Right renal pelvis (tissue), 4 donors: Measurements from ENCODE around the gene RIF1. TPM values are rescaled to one million over a fixed set of nuclear protein-coding genes. Genes with fewer than 3 reads are reported as not detected.

Experiments
- DNase-seq, 4 donors: peaks; one replicate each; pipeline ENCODE4 v3.0.0-alpha.2; 2013; ENCODE audit warnings: low read depth in 4 of 4, low spot score in 3 of 4, missing footprints in 1 of 4
- polyA plus RNA-seq, 4 donors: library from polyadenylated mRNA; unstranded; fragments of 120-200 nt; gene quantifications; one replicate each; pipeline ENCODE4 v1.2.1, GENCODE V29; 2013; ENCODE audit not compliant: insufficient read length in 4 of 4

Gene RIF1
- polyA plus RNA-seq, 4 donors, result 34.9 to 42.7 (median 40.8) TPM

DNA sequence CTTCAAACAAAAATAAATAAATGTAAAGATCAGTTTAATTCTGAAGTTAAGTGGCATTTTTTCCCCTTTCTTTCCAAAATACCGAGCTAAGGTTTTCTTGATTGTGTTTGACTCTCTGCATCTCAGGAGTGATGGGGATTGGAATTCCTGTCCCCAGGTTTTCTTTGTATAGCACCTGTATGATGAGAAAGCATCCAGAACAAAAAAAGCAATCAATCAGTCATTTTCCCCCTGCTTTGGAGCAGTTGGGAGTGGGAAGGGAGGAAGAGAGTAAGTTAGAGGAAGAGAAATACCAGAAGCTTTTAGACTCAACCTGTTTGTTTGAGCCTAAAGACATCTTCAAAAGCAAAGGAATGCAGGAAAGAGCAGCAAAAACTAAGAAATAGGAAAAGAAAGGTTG lies 88.5 kb downstream of the RIF1 start:
- DNase-seq, result no peak

DNA sequence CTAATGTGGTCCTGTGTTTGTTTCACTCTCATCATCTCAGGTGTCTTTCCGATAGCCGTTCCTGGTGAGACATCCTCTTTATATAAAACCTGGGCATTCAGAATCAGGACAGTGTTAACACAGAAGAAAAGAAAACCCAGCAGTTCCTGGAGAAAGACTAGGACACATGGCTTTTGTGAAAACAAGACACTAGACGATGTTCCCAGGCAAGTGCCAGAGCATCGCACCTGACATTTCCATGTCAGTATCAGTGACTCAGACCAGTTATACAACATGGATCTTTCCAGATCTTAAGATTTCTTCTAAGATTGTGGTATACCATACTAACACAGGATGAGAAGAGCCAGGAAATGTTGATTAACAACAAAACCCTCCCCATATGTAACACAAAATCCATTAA lies 96.5 kb downstream of the RIF1 start:
- DNase-seq, result no peak

DNA sequence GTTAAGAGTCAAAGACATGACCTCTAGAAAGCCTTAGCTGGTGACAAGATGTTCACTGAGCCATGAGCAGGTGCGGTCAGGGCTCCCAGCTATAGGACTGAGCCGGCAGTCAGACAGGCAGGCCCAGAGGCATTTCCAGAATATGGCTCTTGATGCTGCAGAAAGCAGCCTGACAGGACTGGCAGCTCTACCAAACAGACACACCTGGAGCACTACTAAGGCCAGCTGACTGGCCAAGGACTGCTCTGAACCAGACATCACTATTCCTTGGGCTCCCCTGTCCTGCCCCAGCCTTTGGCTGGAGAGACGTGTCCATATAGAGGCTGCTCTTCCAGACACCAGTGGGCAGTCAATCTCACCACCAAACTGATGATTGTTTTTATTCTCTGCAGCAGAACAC lies 98.8 kb downstream of the RIF1 start:
- no peak for DNase-seq

- no peak for DNase-seq
These were observed 109.1 kb downstream of the RIF1 start for GRCh38 chr2:151518802-151519201.

DNA sequence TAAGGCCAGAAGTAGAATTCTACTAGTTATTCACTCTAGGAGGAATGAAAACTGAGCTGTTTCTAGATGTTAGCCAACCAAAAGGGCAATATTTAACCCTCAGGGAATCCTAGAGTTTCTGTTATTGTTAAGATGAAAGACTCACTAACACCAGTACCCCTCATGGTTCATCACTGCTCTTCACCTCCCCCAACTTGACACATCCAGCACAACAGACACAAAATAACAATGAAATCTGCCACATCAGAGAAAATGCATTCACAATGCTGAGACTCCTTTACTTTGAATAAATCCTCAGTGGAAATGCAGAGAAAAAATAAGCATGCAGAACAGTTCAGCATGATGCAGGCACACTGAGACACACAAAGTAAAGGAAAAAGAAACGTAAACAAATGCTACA lies 111.3 kb downstream of the RIF1 start:
- DNase-seq, result no peak

- no peak for DNase-seq
These were observed 112.9 kb downstream of the RIF1 start for GRCh38 chr2:151522556-151522955.

DNA sequence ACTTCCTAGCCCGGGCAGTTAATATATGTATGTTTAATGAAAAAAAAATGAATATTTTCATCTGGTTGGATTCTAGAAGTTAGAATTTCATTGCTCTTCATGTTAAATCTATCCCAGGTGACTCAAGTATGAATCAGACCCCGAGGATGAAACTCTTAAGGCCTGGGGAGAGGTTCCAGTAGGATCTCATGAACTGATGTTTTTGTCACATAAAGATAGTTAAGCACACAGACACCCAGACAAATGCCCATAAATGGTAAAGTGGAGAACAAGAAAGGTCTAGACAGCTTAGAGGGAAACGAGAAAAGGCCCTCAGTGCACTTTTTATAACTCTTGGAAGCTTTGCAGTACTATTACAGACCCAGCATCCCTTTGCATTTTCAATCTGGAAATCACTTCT lies 114.1 kb downstream of the RIF1 start:
- DNase-seq, result no peak

- DNase-seq, result no peak
These were observed 116.2 kb downstream of the RIF1 start for GRCh38 chr2:151525821-151526373.

DNA sequence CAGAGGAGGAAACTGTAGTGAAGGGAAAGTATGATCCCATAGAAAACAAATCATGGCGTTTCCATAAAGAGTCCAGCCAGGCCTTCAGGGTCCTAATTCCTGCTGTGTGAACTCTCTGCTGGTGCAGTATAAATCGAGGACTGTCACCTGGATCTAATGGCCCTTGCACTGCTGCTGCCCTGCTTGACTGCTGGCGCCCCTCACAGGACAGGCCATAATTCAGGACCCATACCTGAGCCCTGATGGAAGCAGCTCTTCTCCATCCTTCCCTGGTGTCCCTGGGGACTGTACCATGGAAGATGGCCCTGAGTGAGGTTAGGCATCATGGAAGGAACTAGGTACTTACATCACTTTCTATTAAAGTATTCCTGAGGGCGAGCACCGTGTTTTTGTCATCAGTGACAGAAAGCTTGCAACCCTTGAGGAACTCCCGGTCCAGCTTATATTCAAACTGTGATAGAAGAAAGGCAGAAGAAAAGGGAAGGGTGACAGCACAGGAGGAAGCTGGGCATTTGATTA lies 116.9 kb downstream of the RIF1 start:
- DNase-seq, result no peak

Other genes with a start within 250 kb of the RIF1 start
- gene RBM43, start 148.0 kb upstream of the RIF1 start, polyA plus RNA-seq, result 10 to 100 TPM; 13.0 to 18.7 (median 16.6) TPM
- 10 to 100 TPM; 11.7 to 15.2 (median 13.7) TPM for gene NMI, start 120.2 kb upstream of the RIF1 start, polyA plus RNA-seq
- gene TNFAIP6, start 52.3 kb upstream of the RIF1 start, polyA plus RNA-seq, result 1 to 10 TPM; 1.6 to 2.3 (median 1.8) TPM